Neural cell (in vitro differentiated cells): ENCODE results near the gene SSTR4.

Experiments
- POLR2AphosphoS5 ChIP-seq: IDR thresholded peaks from 2 replicates; pipeline ENCODE4 v1.6.1; 2012
- SMC3 ChIP-seq: fragments of 450-650 bp; conservative IDR thresholded peaks from 2 replicates; pipeline ENCODE4 v1.6.1; 2014; ENCODE audit warnings: antibody characterized with exemption, mild to moderate bottlenecking, moderate library complexity; ENCODE audit not compliant: poor library complexity
- TF ChIP-seq, protein P1 (sequence below): fragments of 450-650 bp; IDR thresholded peaks from 2 replicates; pipeline ENCODE4 v1.5.1; 2014; ENCODE audit warnings: antibody characterized with exemption, mild to moderate bottlenecking, moderate library complexity; ENCODE audit not compliant: poor library complexity, severe bottlenecking

GRCh38 chr20:23021541-23021940, 13.6 kb upstream of the SSTR4 start:
- TF ChIP-seq, protein P1, sequence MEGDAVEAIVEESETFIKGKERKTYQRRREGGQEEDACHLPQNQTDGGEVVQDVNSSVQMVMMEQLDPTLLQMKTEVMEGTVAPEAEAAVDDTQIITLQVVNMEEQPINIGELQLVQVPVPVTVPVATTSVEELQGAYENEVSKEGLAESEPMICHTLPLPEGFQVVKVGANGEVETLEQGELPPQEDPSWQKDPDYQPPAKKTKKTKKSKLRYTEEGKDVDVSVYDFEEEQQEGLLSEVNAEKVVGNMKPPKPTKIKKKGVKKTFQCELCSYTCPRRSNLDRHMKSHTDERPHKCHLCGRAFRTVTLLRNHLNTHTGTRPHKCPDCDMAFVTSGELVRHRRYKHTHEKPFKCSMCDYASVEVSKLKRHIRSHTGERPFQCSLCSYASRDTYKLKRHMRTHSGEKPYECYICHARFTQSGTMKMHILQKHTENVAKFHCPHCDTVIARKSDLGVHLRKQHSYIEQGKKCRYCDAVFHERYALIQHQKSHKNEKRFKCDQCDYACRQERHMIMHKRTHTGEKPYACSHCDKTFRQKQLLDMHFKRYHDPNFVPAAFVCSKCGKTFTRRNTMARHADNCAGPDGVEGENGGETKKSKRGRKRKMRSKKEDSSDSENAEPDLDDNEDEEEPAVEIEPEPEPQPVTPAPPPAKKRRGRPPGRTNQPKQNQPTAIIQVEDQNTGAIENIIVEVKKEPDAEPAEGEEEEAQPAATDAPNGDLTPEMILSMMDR, result no peak
- no peak for TF ChIP-seq POLR2AphosphoS5
- no peak for TF ChIP-seq SMC3
